ENCODE data around the gene MPP7.

Gene MPP7

GRCh38 chr10:28305553-28305952 lies 2.7 kb upstream of the MPP7 start:
- DNase-seq (ENCODE audit: low read depth in 2 of 2), result no peak

GRCh38 chr10:28304032-28304571 lies 1.2 kb upstream of the MPP7 start:
- no peak for DNase-seq (ENCODE audit: low read depth in 2 of 2)

DNA sequence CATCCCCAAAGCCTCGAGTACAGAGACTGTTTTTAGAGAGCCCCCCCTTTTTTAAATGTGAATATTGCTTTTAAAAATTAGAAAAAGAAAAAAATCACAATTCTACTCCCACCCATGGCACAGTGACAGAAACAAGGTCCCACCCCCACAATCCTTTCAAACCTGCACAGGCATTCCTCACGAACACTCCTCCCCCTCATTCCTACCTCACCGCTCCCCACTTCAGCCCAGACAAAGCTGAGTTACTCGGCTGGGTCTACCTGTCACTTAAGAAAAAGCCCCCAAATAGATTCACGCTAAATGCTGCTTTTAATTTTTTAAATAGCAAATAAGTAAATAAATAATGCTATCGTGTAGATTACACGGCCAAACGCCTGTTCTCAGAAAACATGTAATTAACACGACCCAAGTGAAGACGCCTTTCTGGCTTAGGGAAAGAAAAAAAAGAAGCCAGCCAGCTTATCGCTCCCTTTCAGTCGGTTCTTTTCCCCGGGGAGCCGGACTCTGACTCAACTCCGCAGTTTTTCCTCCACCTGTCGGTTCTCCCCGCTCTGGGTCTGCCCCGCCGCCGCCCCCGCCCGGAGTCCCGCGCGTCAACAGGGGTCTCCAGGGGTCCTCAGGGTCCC lies 739 bp downstream of the MPP7 start:
- DNase-seq (ENCODE audit: low read depth in 2 of 2), result no peak

DNA sequence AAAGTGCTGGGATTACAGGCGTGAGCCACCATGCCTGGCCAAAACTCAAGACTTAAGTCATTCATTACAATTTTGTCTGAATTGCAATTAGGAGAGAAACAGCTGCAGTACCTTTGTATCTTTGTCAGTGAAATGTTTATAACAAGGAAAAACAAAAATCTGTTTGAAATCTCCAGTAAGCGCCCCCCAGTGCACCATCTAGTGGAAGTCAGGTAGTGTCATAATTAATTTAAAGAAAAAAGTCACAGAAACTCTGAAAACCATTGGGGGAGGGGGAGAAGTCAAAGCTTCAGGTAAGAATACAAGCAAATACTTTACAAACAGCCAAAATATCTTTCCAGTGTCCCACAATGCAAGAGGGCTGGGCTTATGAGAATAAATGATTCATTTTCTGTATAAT lies 2.8 kb downstream of the MPP7 start:
- DNase-seq (ENCODE audit: low read depth in 2 of 2), result no peak

DNA sequence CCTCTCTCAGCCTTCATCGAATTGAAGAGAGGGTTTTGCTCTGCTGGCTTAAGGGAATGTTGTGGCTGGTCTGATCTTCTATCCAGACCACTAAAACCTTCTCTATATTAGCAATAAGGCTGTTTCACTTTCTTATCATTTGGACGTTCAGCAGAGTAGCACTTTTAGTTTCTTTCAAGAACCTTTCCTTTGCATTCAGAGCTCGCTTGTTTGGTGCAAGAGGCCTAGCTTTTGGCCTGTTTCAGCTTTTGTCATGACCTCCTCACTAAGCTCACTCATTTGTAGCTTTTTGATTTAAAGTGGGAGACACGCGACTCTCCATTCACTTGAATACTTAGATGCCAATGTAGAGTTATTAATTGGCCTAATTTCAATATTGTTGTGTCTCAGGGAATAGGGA lies 3.9 kb downstream of the MPP7 start:
- DNase-seq (ENCODE audit: low read depth in 2 of 2), result no peak

DNA sequence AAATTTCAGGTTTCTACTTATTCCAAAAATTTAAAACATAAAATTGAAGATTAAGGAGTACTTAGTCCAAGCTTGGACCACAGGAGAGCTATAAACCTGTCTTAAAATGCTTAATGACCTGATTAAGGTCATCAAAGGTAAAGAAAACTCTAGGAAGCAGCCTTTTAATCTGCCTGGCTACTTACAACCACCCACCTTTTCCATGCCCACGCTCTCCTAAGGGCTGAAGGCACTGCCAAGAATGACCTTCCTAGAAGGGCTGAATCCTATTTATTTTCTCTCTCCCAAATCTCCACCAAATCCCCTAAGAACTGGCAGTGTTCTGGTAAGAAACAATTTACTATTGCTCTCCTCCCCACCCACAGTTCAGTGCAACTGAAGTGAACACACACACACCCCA lies 6.8 kb downstream of the MPP7 start:
- no peak for DNase-seq (ENCODE audit: low read depth in 2 of 2)

GRCh38 chr10:28295336-28295735 lies 7.5 kb downstream of the MPP7 start:
- DNase-seq (ENCODE audit: low read depth in 2 of 2), result no peak

DNA sequence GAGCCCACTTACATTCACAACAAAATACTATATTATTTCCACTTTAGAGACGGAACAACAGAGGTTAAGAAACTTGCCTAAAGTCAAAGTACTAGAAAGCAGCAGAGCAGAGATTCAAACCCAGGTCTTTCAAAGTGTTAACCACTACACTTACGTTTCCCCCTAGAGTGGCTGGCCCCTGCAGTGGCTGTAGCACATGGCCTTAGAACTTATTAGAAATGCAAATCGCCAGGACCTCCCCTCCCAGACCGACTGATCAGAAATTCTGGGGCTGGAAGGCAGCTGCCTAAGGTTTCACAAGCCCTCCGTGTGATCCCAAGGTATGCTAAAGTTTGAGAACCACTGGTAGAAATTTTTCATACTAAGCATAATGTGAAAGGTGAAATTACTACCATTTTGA lies 8.1 kb downstream of the MPP7 start:
- no peak for DNase-seq (ENCODE audit: low read depth in 2 of 2)

- no peak for DNase-seq (ENCODE audit: low read depth in 2 of 2)
Observed at GRCh38 chr10:28294169-28294532, 8.7 kb downstream of the MPP7 start.

DNA sequence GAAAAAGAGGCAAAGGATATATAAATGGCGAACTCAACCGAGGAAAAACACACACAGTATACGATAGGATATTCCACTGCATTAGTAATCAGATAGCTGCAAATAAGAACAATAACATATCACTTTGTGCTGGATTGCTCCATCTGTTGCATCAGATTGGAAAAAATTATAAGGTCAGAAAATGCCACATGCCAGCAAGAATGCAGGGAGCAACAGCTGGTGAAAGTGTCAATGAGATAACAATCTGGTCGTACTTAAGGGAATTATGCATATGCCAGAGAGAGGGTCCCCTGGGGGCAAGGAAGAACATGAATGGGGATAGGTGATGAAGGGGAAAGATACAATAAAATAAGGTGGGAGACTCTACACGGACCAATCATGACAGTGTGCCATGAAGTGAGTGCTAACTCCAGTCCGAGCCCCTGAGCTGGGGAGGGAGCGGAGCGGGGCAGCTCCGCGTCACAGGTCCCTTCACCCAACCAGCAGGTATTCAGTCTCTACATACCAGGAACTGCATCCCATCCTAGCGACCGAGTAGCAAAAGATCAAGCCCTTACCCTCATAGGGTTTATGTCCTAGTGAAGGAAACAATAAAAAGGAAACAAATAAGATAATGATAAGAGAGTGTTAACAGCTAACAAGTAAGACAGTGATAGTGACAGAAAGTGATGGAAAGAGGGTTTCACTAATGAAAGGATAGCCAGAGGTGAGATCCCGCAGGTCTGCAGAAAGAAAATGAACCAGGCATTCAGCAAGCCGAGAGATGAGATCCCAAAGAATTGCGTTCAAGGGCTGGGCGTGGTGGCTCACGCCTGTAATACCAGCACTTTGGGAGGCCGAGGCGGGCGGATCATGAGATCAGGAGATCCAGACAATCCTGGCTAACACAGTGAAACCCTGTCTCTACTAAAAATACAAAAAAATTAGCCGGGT lies 9.4 kb downstream of the MPP7 start:
- no peak for DNase-seq (ENCODE audit: low read depth in 2 of 2)

- peak; percentile 7 to 13 for DNase-seq (ENCODE audit: low read depth in 2 of 2)
Observed at GRCh38 chr10:28291881-28292297, 11.0 kb downstream of the MPP7 start.

DNA sequence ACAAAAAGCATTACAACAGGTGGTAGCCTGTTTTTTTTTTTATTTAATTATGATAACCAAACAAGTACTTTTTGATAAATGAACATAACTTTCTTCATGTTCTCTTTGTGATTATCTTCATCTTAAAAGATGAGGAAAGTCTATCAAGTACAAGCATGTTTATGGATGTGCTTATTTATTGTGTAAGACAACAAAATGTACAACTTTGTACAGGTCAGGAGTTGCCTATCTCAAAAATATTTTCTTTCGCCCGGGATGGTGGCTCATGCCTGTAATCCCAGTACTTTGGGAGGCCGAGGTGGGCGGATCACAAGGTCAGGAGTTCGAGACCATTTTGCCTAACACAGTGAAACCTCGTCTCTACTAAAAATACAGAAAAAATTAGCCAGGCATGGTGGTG lies 17.0 kb downstream of the MPP7 start:
- no peak for DNase-seq (ENCODE audit: low read depth in 2 of 2)

DNA sequence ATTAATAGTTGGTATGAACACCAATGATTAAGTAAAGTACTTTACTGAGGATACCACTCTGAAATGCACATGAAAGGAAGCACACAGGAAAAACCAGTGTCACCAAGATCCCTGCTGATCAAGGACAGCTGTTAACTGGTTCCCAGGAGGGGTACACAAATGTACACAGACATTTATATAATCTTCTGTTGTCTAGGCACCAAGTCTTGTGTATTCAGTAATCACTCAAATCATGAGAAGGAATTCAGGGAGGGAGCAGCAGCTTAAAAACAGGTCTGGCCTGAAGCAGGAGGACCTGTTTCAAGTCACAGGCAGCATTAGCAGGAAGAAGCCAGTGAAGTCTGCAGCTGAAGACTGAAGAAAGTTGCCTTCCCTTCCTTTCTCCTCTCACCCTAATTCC lies 18.7 kb downstream of the MPP7 start:
- no peak for DNase-seq (ENCODE audit: low read depth in 2 of 2)

- no peak for DNase-seq (ENCODE audit: low read depth in 2 of 2)
Observed at GRCh38 chr10:28283251-28283650, 19.6 kb downstream of the MPP7 start.

GRCh38 chr10:28282336-28282735 lies 20.5 kb downstream of the MPP7 start:
- DNase-seq (ENCODE audit: low read depth in 2 of 2), result no peak

- DNase-seq (ENCODE audit: low read depth in 2 of 2), result no peak
Observed at GRCh38 chr10:28281726-28282315, 21.0 kb downstream of the MPP7 start.

DNA sequence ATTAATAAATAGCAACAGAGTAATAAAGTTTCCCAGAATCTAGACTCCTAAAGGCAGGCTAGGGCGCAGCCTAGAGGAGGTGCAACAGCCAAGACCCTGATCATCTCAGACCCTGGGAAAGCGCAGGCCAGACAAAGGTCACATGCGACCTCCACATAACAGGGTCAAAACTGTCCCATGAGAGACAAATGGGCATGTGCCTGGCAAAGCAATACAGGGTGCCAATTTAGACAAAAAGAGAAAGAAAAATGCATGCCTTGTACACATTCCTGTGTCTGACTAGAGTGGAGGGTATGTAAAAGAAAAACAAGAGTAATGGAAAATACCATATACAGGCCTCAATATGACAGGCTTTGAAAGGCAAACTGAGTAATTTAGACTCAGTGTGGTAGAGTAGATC lies 22.2 kb downstream of the MPP7 start:
- no peak for DNase-seq (ENCODE audit: low read depth in 2 of 2)

- no peak for DNase-seq (ENCODE audit: low read depth in 2 of 2)
Observed at GRCh38 chr10:28279878-28280277, 23.0 kb downstream of the MPP7 start.

DNA sequence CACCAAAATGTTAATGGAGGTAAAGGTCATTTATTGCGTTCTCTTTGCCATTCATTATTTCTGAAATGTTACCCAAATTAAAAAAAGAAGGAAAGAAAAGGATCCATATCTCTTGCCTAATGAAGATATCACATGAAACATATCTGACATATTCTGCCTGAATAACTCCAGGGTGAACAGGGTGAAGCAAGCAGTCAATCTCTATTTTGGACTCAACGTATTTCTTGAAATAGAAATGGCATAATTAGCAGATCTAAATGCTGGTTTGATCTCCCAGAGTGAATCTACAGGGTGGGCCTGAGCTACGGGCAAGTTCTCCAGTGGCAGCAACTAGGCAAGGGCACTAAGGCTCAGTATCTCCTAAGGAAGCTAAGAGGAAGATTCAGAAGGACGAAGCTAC lies 24.0 kb downstream of the MPP7 start:
- no peak for DNase-seq (ENCODE audit: low read depth in 2 of 2)

DNA sequence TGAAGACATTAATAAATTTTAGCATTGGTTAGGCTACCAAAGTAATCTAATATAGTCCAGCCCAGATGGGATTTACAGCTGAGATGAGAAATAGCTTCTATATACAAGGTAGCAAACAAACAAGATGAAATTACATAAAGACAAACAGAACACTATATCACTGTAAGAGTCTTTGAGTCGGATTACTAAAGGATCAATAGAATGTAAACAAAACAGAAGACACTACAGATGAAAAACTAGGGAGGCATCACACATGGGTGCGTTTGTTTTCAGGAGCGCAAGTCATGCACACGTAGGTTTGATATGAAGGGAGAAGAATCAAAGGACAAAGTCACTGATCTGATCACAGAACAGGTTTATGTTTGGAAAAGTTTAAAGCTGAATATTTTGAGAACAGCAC lies 26.5 kb downstream of the MPP7 start:
- no peak for DNase-seq (ENCODE audit: low read depth in 2 of 2)

GRCh38 chr10:28274475-28274874 lies 28.4 kb downstream of the MPP7 start:
- DNase-seq (ENCODE audit: low read depth in 2 of 2), result no peak

- DNase-seq (ENCODE audit: low read depth in 2 of 2), result no peak
Observed at GRCh38 chr10:28273343-28273742, 29.5 kb downstream of the MPP7 start.
